GM12878 (cell line): ENCODE measurements around the gene TMEM272. TPM values are rescaled to one million over a fixed set of nuclear protein-coding genes. Genes with fewer than 3 reads are reported as not detected.

ENCODE experiments used
- ATAC-seq: fragments of 200-7000 bp; cut with Tn5 transposase; 3 replicates; pipeline ENCODE4 v1.9.1; 2020; ENCODE audit warnings: mild to moderate bottlenecking, moderate library complexity
- BruUV-seq: library from RNA; stranded (reverse); fragments of 400-500 nt; replicated peaks from 2 replicates; lab custom pipeline; 2021; lab: Mats Ljungman, UMichigan
- CTCF ChIA-PET: fragments of 300-600 bp; sonication (Branson Sonifier 250); formaldehyde crosslinking; extraction: SDS; loops from one replicate; lab custom pipeline; 2021; ENCODE audit warnings: inconsistent platforms; lab: Yijun Ruan, JAX
- POLR2A ChIA-PET: fragments of 350-600 bp; formaldehyde crosslinking; extraction: SDS; loops from one replicate; lab custom pipeline; 2021; ENCODE audit warnings: inconsistent platforms; lab: Charles Lee
- RAD21 ChIA-PET: fragments of 300-600 bp; sonication (Branson Sonifier 250); formaldehyde crosslinking; loops from one replicate; lab custom pipeline; 2023; ENCODE audit warnings: antibody characterized with exemption; ENCODE audit not compliant: unreplicated experiment; lab: Charles Lee
- SMC1A ChIA-PET: fragments of 300-600 bp; sonication (Branson Sonifier 250); formaldehyde crosslinking; loops from one replicate; lab custom pipeline; 2023; ENCODE audit not compliant: unreplicated experiment, uncharacterized antibody; lab: Charles Lee
- DNase-seq: peaks from one replicate; pipeline ENCODE4 v3.0.0-alpha.2; 2011; ENCODE audit warnings: low read depth, low spot score
- FAIRE-seq: peaks from 3 replicates; lab custom pipeline; 2011; peaks lifted over from hg19 to GRCh38; lab: Jason Lieb, UNC
- H2AFZ ChIP-seq: 2 replicates; pipeline ENCODE4 v1.6.0; 2011; ENCODE audit warnings: low read depth, low read length, control low read depth; ENCODE audit not compliant: control insufficient read depth
- H3K27ac ChIP-seq: 2 replicates; pipeline ENCODE4 v1.5.1; 2011; ENCODE audit warnings: control low read depth; ENCODE audit not compliant: control insufficient read depth, insufficient read depth
- H3K27me3 ChIP-seq, 2 experiments: replicated peaks in 1 of 2; 2 replicates each; pipeline versions ENCODE4 v1.6.0 to v1.6.1; 2011; ENCODE audit warnings: low read length in 1 of 2; ENCODE audit not compliant: control insufficient read depth in 2 of 2, insufficient read depth in 2 of 2
- H3K36me3 ChIP-seq, 2 experiments: 2 replicates each; pipeline ENCODE4 v1.5.1; 2011; ENCODE audit warnings: low read length in 1 of 2; ENCODE audit not compliant: control insufficient read depth in 2 of 2, insufficient read depth in 2 of 2
- H3K4me1 ChIP-seq: 2 replicates; pipeline ENCODE4 v1.6.1; 2011; ENCODE audit warnings: mild to moderate bottlenecking, low read length, moderate library complexity, mixed read lengths; ENCODE audit not compliant: control insufficient read depth, insufficient read depth
- H3K4me2 ChIP-seq: 2 replicates; pipeline ENCODE4 v1.6.0; 2011; ENCODE audit warnings: control low read depth; ENCODE audit not compliant: control insufficient read depth, insufficient read depth
- H3K4me3 ChIP-seq: fragments of 200-600 bp; sonication (generic); 2 replicates; pipeline ENCODE4 v1.5.1; 2016
- H3K79me2 ChIP-seq: 2 replicates; pipeline ENCODE4 v1.6.0; 2011; ENCODE audit warnings: low read length; ENCODE audit not compliant: control insufficient read depth, insufficient read depth
- H3K9ac ChIP-seq: 2 replicates; pipeline ENCODE4 v1.8.0; 2011; ENCODE audit warnings: low read length, control low read depth, mixed read lengths; ENCODE audit not compliant: control insufficient read depth, insufficient read depth
- H3K9me3 ChIP-seq: replicated peaks from 3 replicates; pipeline ENCODE4 v1.5.1; 2011; ENCODE audit warnings: mild to moderate bottlenecking, low read length; ENCODE audit not compliant: control insufficient read depth, insufficient read depth
- H4K20me1 ChIP-seq: 2 replicates; pipeline ENCODE4 v1.6.0; 2011; ENCODE audit not compliant: control insufficient read depth, insufficient read depth
- IRF3 ChIP-seq: fragments of 450-650 bp; IDR thresholded peaks from 2 replicates; pipeline ENCODE4 v1.6.1; 2014; ENCODE audit warnings: mild to moderate bottlenecking
- POLR2AphosphoS5 ChIP-seq: IDR thresholded peaks from 2 replicates; pipeline ENCODE4 v1.6.1; 2011; ENCODE audit warnings: mild to moderate bottlenecking, low read length, inconsistent platforms
- SP1 ChIP-seq: IDR thresholded peaks from one replicate; pipeline ENCODE4 v1.6.1; 2011; ENCODE audit warnings: low read depth, low read length
- SPI1 ChIP-seq: IDR thresholded peaks from 2 replicates; pipeline ENCODE4 v1.6.1; 2011; ENCODE audit warnings: low read depth, mild to moderate bottlenecking, low read length, moderate library complexity, borderline replicate concordance; ENCODE audit not compliant: insufficient read depth
- WGBS: methylation state at CpG from one replicate; pipeline ENCODE4 v1.1.6; 2016; ENCODE audit warnings: low lambda C conversion rate; ENCODE audit not compliant: insufficient replicate concordance, insufficient coverage; ENCODE audit errors: missing lambda C conversion rate; 5-methylcytosine and 5-hydroxymethylcytosine counted together
- in situ Hi-C: fragments of 300-500 bp; cut with MboI; formaldehyde crosslinking; loops from 9 replicates; pipeline ENCODE4 v1.14.3; 2018; ENCODE audit warnings: mixed read lengths
- intact Hi-C: fragments of 100-400 bp; cut with micrococcal nuclease; formaldehyde crosslinking; loops from one replicate; pipeline ENCODE4 v1.14.2; 2022; ENCODE audit not compliant: unreplicated experiment
- polyA plus RNA-seq, 11 experiments: library from polyadenylated mRNA; depleted of rRNA in 4 of 11; unstranded in 6 of 11; stranded (reverse) in 5 of 11; fragments of >200 nt; fragmentation: Nextera tagmentation in 4 of 11; fragmentation: Illumina TruSeq in 1 of 11; extraction: Ambion mirVana in 4 of 11; extraction: Trizol in 1 of 11; gene quantifications; 1 replicate in 1 of 11; 2 replicates in 10 of 11; pipeline versions ENCODE4 v1.2.1 to v1.2.3, GENCODE V29; 2011 to 2016; ENCODE audit warnings: inconsistent platforms in 2 of 11, missing spikeins in 2 of 11, low read depth in 1 of 11
- total RNA-seq, 4 experiments: library from RNA; depleted of rRNA in 3 of 4; stranded (reverse); fragments of >200 nt in 3 of 4; fragmentation: Illumina TruSeq in 1 of 4; extraction: Trizol in 1 of 4; gene quantifications; 2 replicates each; pipeline versions ENCODE4 v1.2.1 to v1.2.3, GENCODE V29; 2013 to 2021

Gene TMEM272
- total and polyA plus RNA-seq, 10 of the 15 experiments (the other 5 are each of a cell fraction or from before 2014, with no cell fraction given), result 0.01 to 0.04 TPM; not detected in 8

- H3K4me2 ChIP-seq, result no peak overlapping the region
- H4K20me1 ChIP-seq, result no peaks in the 10 kb centered on the region
- ChIA-PET RAD21 (no interaction called here), CTCF (interaction anchor here (3.0 kb wide), 1 partner anchor 22 kb away, joined by 28 read pairs; no protein-coding TSS in a partner anchor), POLR2A (no interaction called here), SMC1A (interaction anchor here (0.9 to 1.3 kb wide), 2 partner anchors 9 to 22 kb away, joined by 3 to 4 read pairs; no protein-coding TSS in a partner anchor)
- in situ Hi-C loops, result no loop called here
- WGBS, result 26% methylated on average over 3 of the region's 3 CpGs
- no peaks in the 10 kb centered on the region for H3K4me1 ChIP-seq
- H3K27me3 ChIP-seq, result peaks cover 0 to 6% of the 10 kb centered on the region in 2 experiments; a peak in 3 of 4 replicates
- no peak overlapping the region for H3K4me3 ChIP-seq
- no peak overlapping the region for H2AFZ ChIP-seq
- H3K79me2 ChIP-seq, result no peaks in the 10 kb centered on the region
- H3K27ac ChIP-seq, result no peak overlapping the region
- TF ChIP-seq POLR2AphosphoS5 (no peak), SP1 (no peak), SPI1 (no peak)
- no peak for DNase-seq
- ATAC-seq, result no peak
- H3K36me3 ChIP-seq, result no peaks in the 10 kb centered on the region
- FAIRE-seq, result no peak
- intact Hi-C loops, result no loop called here
- H3K9ac ChIP-seq, result no peak overlapping the region
- H3K9me3 ChIP-seq, result no peaks in the 10 kb centered on the region
- no TSS peak for BruUV-seq
These were observed 8.0 kb downstream of the TMEM272 start for GRCh38 chr13:51837016-51837415.

DNA sequence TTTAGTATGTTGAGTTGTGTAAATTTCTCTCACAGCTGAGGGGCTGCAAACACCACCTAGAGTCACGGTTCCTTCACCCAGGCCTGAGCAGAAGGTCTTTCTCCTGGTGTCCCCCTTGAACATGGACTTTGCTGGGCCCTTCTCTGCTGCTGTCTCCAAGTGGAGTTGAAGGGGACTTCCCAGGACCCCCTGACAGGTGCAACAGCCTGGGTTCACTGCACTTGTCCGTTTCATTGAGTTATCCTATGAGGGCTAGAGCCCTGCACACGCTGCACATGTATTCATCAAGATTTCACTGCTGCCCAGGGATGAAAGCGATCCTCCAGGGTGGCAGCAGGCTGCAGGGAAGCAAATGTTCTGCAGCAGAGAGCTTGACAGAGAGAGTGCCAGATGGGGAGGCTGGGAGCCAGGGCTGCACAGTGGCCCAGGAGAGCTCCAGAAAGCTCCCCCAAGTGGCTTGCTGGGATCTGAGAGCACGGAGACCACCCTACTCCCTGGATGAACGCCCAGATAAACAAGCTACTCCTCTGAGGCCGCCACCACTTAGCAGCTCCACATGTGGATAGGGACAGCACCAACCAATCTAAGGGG, 10.3 kb downstream of the TMEM272 start:
- Histone ChIP-seq H3K4me2 (no peak overlapping the region), H3K27me3 (peaks cover 0 to 6% of the 10 kb centered on the region in 2 experiments; a peak in 3 of 4 replicates), H4K20me1 (no peaks in the 10 kb centered on the region), H3K9me3 (no peaks in the 10 kb centered on the region), H3K36me3 (no peaks in the 10 kb centered on the region), H2AFZ (no peak overlapping the region), H3K4me1 (no peaks in the 10 kb centered on the region), H3K79me2 (no peaks in the 10 kb centered on the region), H3K4me3 (no peak overlapping the region), H3K9ac (no peak overlapping the region), H3K27ac (no peak overlapping the region)
- FAIRE-seq, result no peak
- ChIA-PET RAD21 (interaction anchor here (0.9 to 5.4 kb wide), 4 partner anchors 21 to 71 kb away, joined by 3 to 75 read pairs (median 4); no protein-coding TSS in a partner anchor), POLR2A (interaction anchor here (0.6 to 1.6 kb wide), 2 partner anchors 19 to 441 kb away, joined by 3 to 4 read pairs; no protein-coding TSS in a partner anchor), CTCF (interaction anchor here (0.6 to 6.2 kb wide), 7 partner anchors 11 to 549 kb away, joined by 3 to 180 read pairs (median 3); partner anchors contain the start of gene TMEM272), SMC1A (interaction anchor here (1.2 to 2.4 kb wide), 4 partner anchors 9 to 37 kb away, joined by 3 to 14 read pairs (median 6); no protein-coding TSS in a partner anchor)
- no peak for TF ChIP-seq IRF3
- ATAC-seq, result no peak
- BruUV-seq, result no TSS peak
- in situ Hi-C loops, result no loop called here
- WGBS, result 23% methylated on average over 7 of the region's 7 CpGs
- intact Hi-C loops, result no loop called here
- no peak for DNase-seq
